Measurements from ENCODE around the gene SMIM45.
A peak's percentile ranks its signal among the peaks of the same experiment; 100 is the strongest.

Gene SMIM45

GRCh38 chr22:41915786-41916493, 36.0 kb upstream of the SMIM45 start:
- no peak for DNase-seq (ENCODE audit: low spot score)

GRCh38 chr22:41916745-41917358, 35.1 kb upstream of the SMIM45 start:
- no peak for DNase-seq (ENCODE audit: low spot score)

GRCh38 chr22:41917375-41917902, 34.5 kb upstream of the SMIM45 start:
- no peak for DNase-seq (ENCODE audit: low spot score)

GRCh38 chr22:41917903-41918791, 33.8 kb upstream of the SMIM45 start:
- peak; percentile 72 for DNase-seq (ENCODE audit: low spot score)

GRCh38 chr22:41919357-41920224, 32.4 kb upstream of the SMIM45 start:
- no peak for DNase-seq (ENCODE audit: low spot score)

GRCh38 chr22:41920271-41920976, 31.5 kb upstream of the SMIM45 start:
- no peak for DNase-seq (ENCODE audit: low spot score)

- no peak for DNase-seq (ENCODE audit: low spot score)
These were observed 29.6 kb upstream of the SMIM45 start for GRCh38 chr22:41922328-41922727.

GRCh38 chr22:41922940-41923594, 28.9 kb upstream of the SMIM45 start:
- no peak for DNase-seq (ENCODE audit: low spot score)

GRCh38 chr22:41923595-41924276, 28.2 kb upstream of the SMIM45 start:
- DNase-seq (ENCODE audit: low spot score) = no peak

- DNase-seq (ENCODE audit: low spot score) = no peak
These were observed 26.0 kb upstream of the SMIM45 start for GRCh38 chr22:41925783-41926460.

GRCh38 chr22:41927813-41928212, 24.1 kb upstream of the SMIM45 start:
- no peak for DNase-seq (ENCODE audit: low spot score)

- DNase-seq (ENCODE audit: low spot score) = no peak
These were observed 23.1 kb upstream of the SMIM45 start for GRCh38 chr22:41928593-41929417.

- DNase-seq (ENCODE audit: low spot score) = no peak
These were observed 22.5 kb upstream of the SMIM45 start for GRCh38 chr22:41929418-41929810.

- no peak for DNase-seq (ENCODE audit: low spot score)
These were observed 20.2 kb upstream of the SMIM45 start for GRCh38 chr22:41931701-41932269.

- DNase-seq (ENCODE audit: low spot score) = no peak
These were observed 19.6 kb upstream of the SMIM45 start for GRCh38 chr22:41932353-41932752.

- no peak for DNase-seq (ENCODE audit: low spot score)
These were observed 18.4 kb upstream of the SMIM45 start for GRCh38 chr22:41933411-41934177.

Measured in RKO (cell line).